Neural progenitor cell (in vitro differentiated cells): Measurements from ENCODE around the gene NAB2.

ENCODE experiments used
- CTCF ChIP-seq: fragments of 200-600 bp; sonication (generic); IDR thresholded peaks from 2 replicates; pipeline ENCODE4 v1.5.1; 2017; ENCODE audit warnings: antibody characterized with exemption, mild to moderate bottlenecking
- EZH2 ChIP-seq: fragments of 200-600 bp; sonication (generic); IDR thresholded peaks from 2 replicates; pipeline ENCODE4 v1.6.1; 2017; ENCODE audit warnings: antibody characterized with exemption, mild to moderate bottlenecking, moderate library complexity
- EZH2phosphoT487 ChIP-seq: fragments of 200-600 bp; sonication (generic); IDR thresholded peaks from 2 replicates; pipeline ENCODE4 v1.6.1; 2017; ENCODE audit warnings: antibody characterized with exemption

GRCh38 chr12:57094208-57095160 is 5.6 kb downstream of the NAB2 start:
- no peak for TF ChIP-seq CTCF
- no peak for TF ChIP-seq EZH2phosphoT487
- TF ChIP-seq EZH2 = no peak
